ENCODE results near the gene PDZD2. TPM values are rescaled to one million over a fixed set of nuclear protein-coding genes. Genes with fewer than 3 reads are reported as not detected.
"Not testable (repeated sequence)": the region's sequence is repeated elsewhere in the genome, so short reads cannot be mapped to it uniquely, and the experiment has no call there.

PDZD2 gene
- total RNA-seq, 1 donor from 2014 or later: 21.5 TPM

GRCh38 chr5:31768784-31769183 lies 129.9 kb downstream of the PDZD2 start:
- TF ChIP-seq, protein P1, sequence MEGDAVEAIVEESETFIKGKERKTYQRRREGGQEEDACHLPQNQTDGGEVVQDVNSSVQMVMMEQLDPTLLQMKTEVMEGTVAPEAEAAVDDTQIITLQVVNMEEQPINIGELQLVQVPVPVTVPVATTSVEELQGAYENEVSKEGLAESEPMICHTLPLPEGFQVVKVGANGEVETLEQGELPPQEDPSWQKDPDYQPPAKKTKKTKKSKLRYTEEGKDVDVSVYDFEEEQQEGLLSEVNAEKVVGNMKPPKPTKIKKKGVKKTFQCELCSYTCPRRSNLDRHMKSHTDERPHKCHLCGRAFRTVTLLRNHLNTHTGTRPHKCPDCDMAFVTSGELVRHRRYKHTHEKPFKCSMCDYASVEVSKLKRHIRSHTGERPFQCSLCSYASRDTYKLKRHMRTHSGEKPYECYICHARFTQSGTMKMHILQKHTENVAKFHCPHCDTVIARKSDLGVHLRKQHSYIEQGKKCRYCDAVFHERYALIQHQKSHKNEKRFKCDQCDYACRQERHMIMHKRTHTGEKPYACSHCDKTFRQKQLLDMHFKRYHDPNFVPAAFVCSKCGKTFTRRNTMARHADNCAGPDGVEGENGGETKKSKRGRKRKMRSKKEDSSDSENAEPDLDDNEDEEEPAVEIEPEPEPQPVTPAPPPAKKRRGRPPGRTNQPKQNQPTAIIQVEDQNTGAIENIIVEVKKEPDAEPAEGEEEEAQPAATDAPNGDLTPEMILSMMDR (IDR thresholded peaks at IDR 0.05; ENCODE audit: unreplicated experiment): no peak
- Mint-ChIP-seq H3K4me1 (no peaks in the 10 kb centered on the region), H3K4me3 (no peak overlapping the region), H3K27ac (no peak overlapping the region), H3K36me3 (no peaks in the 10 kb centered on the region), H3K9me3 (peaks cover 5% of the 10 kb centered on the region), H3K27me3 (ENCODE audit: low read depth) (no peaks in the 10 kb centered on the region)
- DNase-seq (ENCODE audit: low spot score in 2 of 2, unreplicated experiment in 2 of 2): no peak

- Mint-ChIP-seq H3K27ac (no peak overlapping the region), H3K4me1 (no peaks in the 10 kb centered on the region), H3K4me3 (no peak overlapping the region), H3K27me3 (ENCODE audit: low read depth) (no peaks in the 10 kb centered on the region), H3K36me3 (no peaks in the 10 kb centered on the region), H3K9me3 (peaks cover 5% of the 10 kb centered on the region)
- TF ChIP-seq, protein P1 (IDR thresholded peaks at IDR 0.05; ENCODE audit: unreplicated experiment): no peak
- no peak for DNase-seq (ENCODE audit: low spot score in 2 of 2, unreplicated experiment in 2 of 2)
These were observed 130.6 kb downstream of the PDZD2 start for GRCh38 chr5:31769530-31769929.

DNA sequence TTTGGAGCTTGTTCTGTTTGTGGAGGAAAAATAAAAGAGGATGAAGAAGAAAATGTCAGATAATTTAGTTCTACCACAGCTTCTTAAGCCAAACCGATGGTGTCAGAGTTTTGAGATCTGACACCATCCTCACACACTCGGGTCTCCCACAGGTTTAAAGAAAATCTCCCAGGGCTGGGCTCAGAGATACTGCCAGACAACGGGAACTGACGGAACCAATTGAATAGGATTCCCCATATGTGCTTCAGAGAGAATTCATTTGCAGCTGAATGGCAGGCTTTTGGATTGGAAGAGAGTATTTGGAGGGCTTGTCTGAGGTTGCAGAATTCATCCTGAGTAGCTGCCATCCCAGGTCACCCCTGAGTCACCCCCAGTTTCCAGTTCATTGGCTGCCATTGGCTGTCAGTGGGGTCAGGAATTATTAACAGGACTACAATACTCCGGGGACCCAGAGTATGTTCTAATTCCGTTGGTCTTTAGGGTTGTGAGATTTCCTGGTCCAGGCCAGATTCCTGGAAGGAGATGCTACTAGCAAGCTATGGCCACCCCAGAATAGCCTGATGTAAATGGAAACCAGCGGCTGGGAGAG lies 131.3 kb downstream of the PDZD2 start:
- TF ChIP-seq, protein P1 (IDR thresholded peaks at IDR 0.05; ENCODE audit: unreplicated experiment): no peak
- H3K27me3 Mint-ChIP-seq (ENCODE audit: low read depth): no peaks in the 10 kb centered on the region
- H3K4me1 Mint-ChIP-seq: no peaks in the 10 kb centered on the region
- peaks cover 10% of the 10 kb centered on the region for H3K9me3 Mint-ChIP-seq
- no peak overlapping the region for H3K27ac Mint-ChIP-seq
- H3K4me3 Mint-ChIP-seq: no peak overlapping the region
- no peak for DNase-seq (ENCODE audit: low spot score in 2 of 2, unreplicated experiment in 2 of 2)
- no peaks in the 10 kb centered on the region for H3K36me3 Mint-ChIP-seq

DNA sequence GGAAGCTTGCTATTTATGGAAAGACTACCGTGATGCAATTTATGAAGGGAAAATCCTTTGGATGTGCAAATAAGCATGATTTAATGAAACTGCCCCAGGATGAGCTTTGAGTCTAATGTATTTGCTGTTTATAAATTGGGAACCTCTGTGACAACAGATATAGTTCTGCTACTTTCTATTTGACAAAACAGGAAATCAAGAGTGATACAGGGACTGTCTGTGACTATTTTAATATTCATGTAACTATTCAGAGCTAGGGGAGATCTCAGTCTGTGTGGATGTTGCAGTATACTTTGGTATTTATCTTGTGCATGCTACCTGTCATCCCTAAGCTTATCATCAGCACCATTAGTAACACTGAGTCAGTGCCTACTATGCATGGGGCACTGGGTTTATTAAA lies 132.1 kb downstream of the PDZD2 start:
- no peaks in the 10 kb centered on the region for H3K36me3 Mint-ChIP-seq
- TF ChIP-seq, protein P1 (IDR thresholded peaks at IDR 0.05; ENCODE audit: unreplicated experiment): no peak
- H3K27ac Mint-ChIP-seq: no peak overlapping the region
- H3K4me3 Mint-ChIP-seq: no peak overlapping the region
- H3K27me3 Mint-ChIP-seq (ENCODE audit: low read depth): no peaks in the 10 kb centered on the region
- peaks cover 10% of the 10 kb centered on the region for H3K9me3 Mint-ChIP-seq
- H3K4me1 Mint-ChIP-seq: peaks cover 2% of the 10 kb centered on the region
- DNase-seq (ENCODE audit: low spot score in 2 of 2, unreplicated experiment in 2 of 2): no peak

- no peak for DNase-seq (ENCODE audit: low spot score in 2 of 2, unreplicated experiment in 2 of 2)
- Mint-ChIP-seq H3K27ac (no peak overlapping the region), H3K4me1 (peaks cover 2% of the 10 kb centered on the region), H3K4me3 (no peak overlapping the region), H3K36me3 (no peaks in the 10 kb centered on the region), H3K9me3 (peaks cover 10% of the 10 kb centered on the region), H3K27me3 (ENCODE audit: low read depth) (no peaks in the 10 kb centered on the region)
- TF ChIP-seq, protein P1 (IDR thresholded peaks at IDR 0.05; ENCODE audit: unreplicated experiment): no peak
These were observed 132.6 kb downstream of the PDZD2 start for GRCh38 chr5:31771500-31771899.

DNA sequence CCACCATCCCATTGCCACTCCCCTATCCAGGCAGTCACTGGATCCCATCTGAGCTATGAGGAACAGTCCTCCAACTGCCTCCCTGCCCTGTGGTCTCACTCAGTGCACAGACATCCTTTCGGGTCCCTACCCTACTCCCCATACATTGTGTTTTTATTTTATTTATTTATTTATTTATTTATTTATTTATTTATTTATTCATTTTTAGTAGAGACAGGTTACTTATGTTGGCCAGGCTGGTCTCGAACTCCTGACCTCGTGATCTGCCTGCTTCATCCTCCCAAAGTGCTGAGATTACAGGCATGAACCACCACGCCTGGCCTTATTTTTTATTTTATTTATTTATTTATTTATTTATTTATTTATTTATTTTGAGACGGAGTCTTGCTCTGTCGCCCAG lies 137.4 kb downstream of the PDZD2 start:
- not testable (repeated sequence) for H3K27me3 Mint-ChIP-seq (ENCODE audit: low read depth); H3K4me3 Mint-ChIP-seq; H3K27ac Mint-ChIP-seq; H3K36me3 Mint-ChIP-seq; DNase-seq (ENCODE audit: low spot score in 2 of 2, unreplicated experiment in 2 of 2); H3K4me1 Mint-ChIP-seq
- H3K9me3 Mint-ChIP-seq: peaks cover 10% of the 10 kb centered on the region

Measured in mesothelial cell of epicardium (in vitro differentiated cells).